IPS-18c (cell line): ENCODE measurements around the gene ZNF276.
"Not testable (repeated sequence)": the region's sequence is repeated elsewhere in the genome, so short reads cannot be mapped to it uniquely, and the experiment has no call there.

ENCODE experiments used
- H3K4me3 ChIP-seq: 2 replicates; pipeline ENCODE4 v1.7.0; 2013; ENCODE audit warnings: low read depth, mild to moderate bottlenecking, low read length, moderate library complexity; ENCODE audit not compliant: insufficient read depth
- H3K9me3 ChIP-seq: one replicate; pipeline ENCODE4 v1.6.1; 2013; ENCODE audit warnings: mild to moderate bottlenecking, low read length, moderate library complexity; ENCODE audit not compliant: control insufficient read depth, insufficient read depth

Gene ZNF276

GRCh38 chr16:89742948-89743347, 21.6 kb downstream of the ZNF276 start:
- Histone ChIP-seq H3K9me3 (no peaks in the 10 kb centered on the region), H3K4me3 (no peak overlapping the region)

GRCh38 chr16:89744813-89745212, 23.5 kb downstream of the ZNF276 start:
- no peak overlapping the region for H3K4me3 ChIP-seq
- no peaks in the 10 kb centered on the region for H3K9me3 ChIP-seq

DNA sequence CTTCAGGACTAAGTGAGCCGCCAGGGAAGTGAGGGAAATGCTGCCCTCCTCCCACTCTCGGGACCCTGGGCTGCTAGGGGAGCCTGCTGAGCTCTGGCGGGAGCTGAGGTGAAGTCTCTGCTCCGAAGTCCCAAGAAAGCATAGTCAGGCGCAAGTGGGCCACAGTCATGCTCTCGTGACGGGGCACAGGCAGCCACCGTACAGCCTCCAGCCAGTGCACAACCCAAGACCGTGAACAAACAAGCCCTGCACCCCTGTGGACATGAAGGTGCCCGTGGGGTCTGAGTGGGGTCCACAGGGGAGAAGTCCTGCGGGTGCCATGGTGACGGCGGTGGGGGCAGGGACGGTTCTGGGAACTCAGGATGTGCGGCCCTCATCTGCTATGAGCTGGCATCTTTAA, 24.7 kb downstream of the ZNF276 start:
- no peaks in the 10 kb centered on the region for H3K9me3 ChIP-seq
- H3K4me3 ChIP-seq, result no peak overlapping the region

GRCh38 chr16:89748076-89748475, 26.7 kb downstream of the ZNF276 start:
- H3K9me3 ChIP-seq, result no peaks in the 10 kb centered on the region
- H3K4me3 ChIP-seq, result no peak overlapping the region

GRCh38 chr16:89748921-89749320, 27.6 kb downstream of the ZNF276 start:
- Histone ChIP-seq H3K9me3 (no peaks in the 10 kb centered on the region), H3K4me3 (no peak overlapping the region)

GRCh38 chr16:89749637-89750036, 28.3 kb downstream of the ZNF276 start:
- H3K4me3 ChIP-seq, result no peak overlapping the region

GRCh38 chr16:89759746-89760340, 38.5 kb downstream of the ZNF276 start:
- Histone ChIP-seq H3K4me3 (no peak overlapping the region; the same call in 1 of the 2 replicates), H3K9me3 (no peaks in the 10 kb centered on the region)

More at GRCh38 chr16:89749637-89750036, 28.3 kb downstream of the ZNF276 start:
- H3K9me3 ChIP-seq, result no peaks in the 10 kb centered on the region

DNA sequence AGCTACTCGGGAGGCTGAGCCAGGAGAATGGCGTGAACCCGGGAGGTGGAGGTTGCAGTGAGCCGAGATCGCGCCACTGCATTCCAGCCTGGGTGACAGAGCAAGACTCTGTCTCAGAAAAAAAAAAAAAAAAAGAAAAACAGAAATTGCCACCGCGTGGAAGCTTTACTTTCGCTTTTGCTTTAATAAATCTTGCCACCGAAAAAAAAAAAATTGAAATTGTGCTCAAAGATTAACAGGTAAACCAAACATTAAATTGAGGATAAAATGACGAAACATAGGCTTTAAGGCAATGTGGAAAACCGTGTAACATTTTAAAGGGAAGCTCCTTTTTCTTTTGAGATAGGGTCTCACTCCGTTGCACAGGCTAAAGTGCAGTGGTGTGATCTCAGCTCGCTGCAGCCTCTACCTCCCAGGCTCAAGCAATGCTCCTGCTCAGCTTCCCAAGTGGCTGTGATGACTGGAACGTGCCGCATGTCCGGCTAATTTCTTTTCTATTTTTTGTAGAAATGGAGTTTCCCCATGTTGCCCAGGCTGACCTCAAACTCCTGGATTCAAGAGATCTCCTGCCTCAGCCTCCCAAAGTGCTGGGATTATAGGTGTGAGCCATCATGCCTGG, 40.1 kb downstream of the ZNF276 start:
- Histone ChIP-seq H3K9me3 (no peaks in the 10 kb centered on the region), H3K4me3 (no peak overlapping the region)

DNA sequence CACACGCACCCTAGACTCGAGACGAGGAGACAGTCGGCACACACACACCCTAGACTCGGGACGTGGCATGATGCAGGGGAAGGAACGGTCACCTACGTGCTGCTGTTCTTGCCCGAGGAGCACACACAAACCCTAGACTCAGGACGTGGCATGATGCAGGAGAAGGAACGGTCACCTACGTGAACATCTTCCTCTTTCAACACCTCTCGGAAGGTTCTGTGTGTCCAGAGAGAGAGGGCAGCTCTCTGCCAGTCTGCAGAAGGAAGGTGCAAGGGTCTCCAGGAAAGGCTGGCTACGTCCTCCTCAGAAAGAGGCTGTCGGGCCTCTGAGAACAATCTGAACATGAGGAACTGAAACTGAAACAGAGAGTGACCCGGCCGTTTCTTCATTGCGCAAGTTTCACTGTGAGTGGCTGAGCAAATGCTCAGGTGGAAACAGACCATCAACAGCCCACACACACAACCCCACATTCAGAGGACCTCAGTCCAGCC, 43.4 kb downstream of the ZNF276 start:
- Histone ChIP-seq H3K9me3 (no peaks in the 10 kb centered on the region), H3K4me3 (no peak overlapping the region)

GRCh38 chr16:89765292-89765830, 44.0 kb downstream of the ZNF276 start:
- no peak overlapping the region for H3K4me3 ChIP-seq
- H3K9me3 ChIP-seq, result no peaks in the 10 kb centered on the region

GRCh38 chr16:89770367-89770766, 49.0 kb downstream of the ZNF276 start:
- H3K4me3 ChIP-seq, result no peak overlapping the region

GRCh38 chr16:89775223-89775622, 53.9 kb downstream of the ZNF276 start:
- Histone ChIP-seq H3K4me3 (no peak overlapping the region), H3K9me3 (no peaks in the 10 kb centered on the region)

More at GRCh38 chr16:89770367-89770766, 49.0 kb downstream of the ZNF276 start:
- no peaks in the 10 kb centered on the region for H3K9me3 ChIP-seq

- H3K4me3 ChIP-seq, result not testable (repeated sequence)
These were observed 56.9 kb downstream of the ZNF276 start for GRCh38 chr16:89778211-89778610.

DNA sequence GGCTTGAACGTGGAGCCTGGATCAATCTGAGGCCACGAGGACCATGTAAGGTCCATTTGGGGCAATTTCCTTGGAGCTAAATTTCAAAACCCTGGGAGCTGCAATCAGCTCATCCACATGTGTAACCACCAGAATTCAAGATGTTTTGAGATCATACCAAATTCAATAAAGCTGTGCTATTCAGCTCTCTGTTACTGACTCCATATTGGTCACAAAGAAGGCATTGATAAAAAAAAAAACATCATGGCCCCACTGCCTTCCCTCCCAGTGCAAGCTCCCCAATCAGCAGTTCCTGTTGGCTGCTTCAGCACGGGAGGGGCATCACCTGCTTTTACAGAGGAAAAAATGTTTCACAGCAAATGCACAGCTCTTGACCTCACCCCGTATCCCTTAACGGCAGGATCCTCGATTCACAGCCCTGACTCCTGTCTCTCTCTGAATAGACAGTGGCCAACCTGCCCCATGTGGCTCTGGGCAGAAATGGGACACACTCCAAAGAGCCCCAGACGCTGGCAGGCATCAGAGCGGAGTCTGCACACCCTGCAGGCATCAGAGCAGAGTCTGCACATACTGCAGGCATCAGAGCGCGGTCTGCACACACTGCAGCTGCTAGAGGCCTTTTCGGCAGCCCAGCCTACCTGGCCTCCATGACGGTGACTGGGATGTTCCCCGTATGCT, 58.0 kb downstream of the ZNF276 start:
- no peaks in the 10 kb centered on the region for H3K9me3 ChIP-seq
- H3K4me3 ChIP-seq, result no peak overlapping the region

More at GRCh38 chr16:89778211-89778610, 56.9 kb downstream of the ZNF276 start:
- not testable (repeated sequence) for H3K9me3 ChIP-seq

DNA sequence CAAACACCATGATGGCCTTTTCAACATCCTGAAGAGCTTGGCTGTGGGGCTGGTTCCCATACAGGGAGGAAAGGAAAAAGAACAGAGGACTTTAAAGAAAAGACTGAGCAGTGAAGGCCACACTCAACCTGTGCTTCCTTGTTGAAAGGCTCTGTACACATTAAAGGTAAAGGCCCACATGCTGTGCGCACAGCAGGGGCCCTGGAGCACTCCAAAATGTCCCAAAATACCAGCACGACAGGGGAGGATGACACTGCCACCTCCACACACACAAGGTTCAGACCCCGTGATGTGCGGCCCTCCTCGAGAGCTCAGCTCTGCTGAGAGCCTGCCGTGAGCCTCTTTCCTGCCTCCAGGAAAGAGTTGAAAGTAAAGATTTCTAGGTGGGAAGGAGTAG, 58.6 kb downstream of the ZNF276 start:
- Histone ChIP-seq H3K4me3 (no peak overlapping the region), H3K9me3 (no peaks in the 10 kb centered on the region)

DNA sequence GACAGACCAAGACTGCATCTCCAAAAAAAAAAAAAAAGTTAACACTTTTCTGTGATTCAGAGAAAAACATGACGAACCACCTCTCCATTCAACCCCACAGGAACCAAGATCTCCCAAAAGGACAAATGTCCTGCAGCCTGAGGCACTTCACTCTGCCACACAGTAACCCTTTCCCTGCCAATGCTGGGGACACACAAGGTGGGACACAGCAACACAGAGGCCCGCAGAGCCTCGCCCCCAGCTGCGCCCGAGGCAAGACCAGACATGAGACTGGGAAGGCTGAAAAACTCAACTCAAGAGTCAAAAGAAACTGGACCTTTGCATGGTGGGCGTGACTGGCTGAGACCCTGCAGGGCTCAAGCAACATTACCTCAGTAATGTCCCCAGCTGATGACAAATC, 61.2 kb downstream of the ZNF276 start:
- Histone ChIP-seq H3K9me3 (no peaks in the 10 kb centered on the region), H3K4me3 (no peak overlapping the region)

DNA sequence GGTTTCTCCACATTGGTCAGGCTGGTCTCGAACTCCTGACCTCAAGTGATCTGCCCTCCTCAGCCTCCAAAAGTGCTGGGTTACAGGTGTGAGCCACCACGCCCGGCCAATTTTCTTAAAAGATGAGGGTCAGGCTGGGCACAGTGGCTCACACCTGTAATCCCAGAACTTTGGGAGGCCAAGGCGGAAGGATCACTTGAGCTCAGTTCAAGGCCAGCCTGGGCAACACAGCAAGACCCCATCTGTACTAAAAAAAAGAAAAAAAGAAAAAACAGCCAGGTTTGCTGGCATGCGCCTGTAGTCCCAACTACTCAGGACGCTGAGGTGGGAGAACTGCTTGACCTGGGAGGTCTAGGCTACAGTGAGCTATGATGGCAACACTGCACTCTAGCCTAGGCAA, 62.6 kb downstream of the ZNF276 start:
- H3K4me3 ChIP-seq, H3K9me3 ChIP-seq: not testable (repeated sequence)

DNA sequence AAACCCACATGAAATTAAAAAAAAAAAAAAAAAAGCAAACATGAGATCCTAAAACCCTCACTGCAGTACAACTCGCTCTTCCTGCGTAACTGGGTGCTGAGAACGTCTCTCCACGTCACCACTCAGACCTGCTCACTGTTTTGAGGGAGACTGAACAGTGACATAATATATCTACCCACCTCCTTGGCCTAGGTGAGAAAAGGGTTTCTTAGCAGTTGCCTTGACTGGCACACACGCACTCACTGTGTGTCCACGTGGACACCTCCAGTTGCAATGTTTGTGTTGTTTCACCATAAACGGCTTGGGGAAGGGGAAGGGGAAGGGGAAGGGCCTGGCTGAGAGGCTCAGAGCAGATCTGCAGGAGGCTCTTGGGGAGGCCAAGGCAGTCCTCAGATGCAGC, 63.1 kb downstream of the ZNF276 start:
- H3K9me3 ChIP-seq, result no peaks in the 10 kb centered on the region
- no peak overlapping the region for H3K4me3 ChIP-seq
